ENCODE results near the gene BRAT1.
"Not testable (repeated sequence)": the region's sequence is repeated elsewhere in the genome, so short reads cannot be mapped to it uniquely, and the experiment has no call there.

The BRAT1 gene

DNA sequence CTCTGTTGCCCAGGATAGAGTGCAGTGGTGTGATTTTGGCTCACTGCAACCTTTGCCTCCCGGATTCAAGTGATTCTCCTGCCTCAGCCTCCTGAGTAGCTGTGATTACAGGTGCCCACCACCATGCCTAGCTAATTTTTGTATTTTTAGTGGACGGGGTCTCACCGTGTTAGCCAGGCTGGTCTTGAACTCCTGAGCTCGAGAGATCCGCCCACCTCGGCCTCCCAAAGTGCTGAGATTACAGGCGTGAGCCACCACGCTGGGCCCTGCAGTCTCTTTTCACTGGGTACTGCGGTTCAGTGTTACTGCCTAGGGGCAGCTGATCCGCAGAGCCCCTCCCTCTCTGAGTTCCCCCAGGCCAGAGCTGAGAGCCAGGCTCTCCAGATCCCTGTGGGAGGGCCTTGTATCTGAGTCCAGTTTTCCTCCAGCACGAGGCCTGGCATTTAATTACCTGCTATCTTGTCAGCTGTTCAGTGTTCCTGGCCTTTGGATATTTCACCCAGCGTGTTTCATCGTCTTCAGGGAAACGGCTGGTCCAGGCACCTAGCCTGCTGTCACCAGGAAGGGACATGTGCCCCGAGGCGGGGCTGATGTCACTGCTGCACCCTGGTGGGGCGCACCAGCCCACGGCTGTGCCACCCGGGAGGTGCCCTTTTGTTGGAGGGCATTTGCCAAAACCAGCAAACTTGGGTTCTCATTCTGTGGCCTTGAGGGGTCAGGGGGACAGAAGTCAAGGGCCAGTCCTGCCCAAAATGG lies 19.3 kb downstream of the BRAT1 start:
- not testable (repeated sequence) for DNase-seq

DNA sequence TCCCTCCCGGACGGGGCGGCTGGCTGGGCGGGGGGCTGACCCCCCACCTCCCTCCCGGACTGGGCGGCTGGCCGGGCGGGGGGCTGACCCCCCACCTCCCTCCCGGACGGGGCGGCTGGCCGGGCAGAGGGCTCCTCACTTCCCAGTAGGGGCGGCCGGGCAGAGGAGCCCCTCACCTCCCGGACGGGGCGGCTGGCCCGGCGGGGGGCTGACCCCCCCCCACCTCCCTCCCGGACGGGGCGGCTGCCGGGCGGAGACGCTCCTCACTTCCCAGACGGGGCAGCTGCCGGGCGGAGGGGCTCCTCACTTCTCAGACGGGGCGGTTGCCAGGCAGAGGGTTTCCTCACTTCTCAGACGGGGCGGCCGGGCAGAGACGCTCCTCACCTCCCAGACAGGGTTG lies 21.1 kb downstream of the BRAT1 start:
- not testable (repeated sequence) for DNase-seq

DNA sequence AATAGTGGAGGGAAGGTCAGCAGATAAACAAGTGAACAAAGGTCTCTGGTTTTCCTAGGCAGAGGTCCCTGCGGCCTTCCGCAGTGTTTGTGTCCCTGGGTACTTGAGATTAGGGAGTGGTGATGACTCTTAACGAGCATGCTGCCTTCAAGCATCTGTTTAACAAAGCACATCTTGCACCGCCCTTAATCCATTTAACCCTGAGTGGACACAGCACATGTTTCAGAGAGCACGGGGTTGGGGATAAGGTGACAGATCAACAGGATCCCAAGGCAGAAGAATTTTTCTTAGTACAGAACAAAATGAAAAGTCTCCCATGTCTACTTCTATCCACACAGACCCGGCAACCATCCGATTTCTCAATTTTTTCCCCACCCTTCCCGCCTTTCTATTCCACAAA lies 21.8 kb downstream of the BRAT1 start:
- not testable (repeated sequence) for DNase-seq

DNA sequence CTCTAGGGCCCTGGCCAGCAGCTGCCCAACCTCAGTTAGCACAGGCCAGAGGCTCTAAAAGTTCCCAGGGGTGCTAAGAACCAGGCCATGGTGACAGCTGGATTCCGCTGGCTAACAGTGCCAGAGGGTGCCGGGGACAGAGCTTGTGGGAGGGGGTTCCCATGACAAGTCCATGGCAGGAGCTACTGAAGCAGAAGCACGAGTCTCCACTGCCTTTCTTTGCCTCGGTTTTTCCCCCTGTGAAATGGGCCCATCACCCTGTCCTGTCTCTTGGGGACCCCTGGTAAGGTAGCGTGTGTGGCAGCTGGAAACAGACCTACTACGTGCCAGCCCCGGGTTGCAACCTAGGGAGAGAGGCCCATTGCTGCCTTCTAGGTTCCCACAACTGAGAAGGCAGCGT lies 22.5 kb downstream of the BRAT1 start:
- DNase-seq, result not testable (repeated sequence)

DNA sequence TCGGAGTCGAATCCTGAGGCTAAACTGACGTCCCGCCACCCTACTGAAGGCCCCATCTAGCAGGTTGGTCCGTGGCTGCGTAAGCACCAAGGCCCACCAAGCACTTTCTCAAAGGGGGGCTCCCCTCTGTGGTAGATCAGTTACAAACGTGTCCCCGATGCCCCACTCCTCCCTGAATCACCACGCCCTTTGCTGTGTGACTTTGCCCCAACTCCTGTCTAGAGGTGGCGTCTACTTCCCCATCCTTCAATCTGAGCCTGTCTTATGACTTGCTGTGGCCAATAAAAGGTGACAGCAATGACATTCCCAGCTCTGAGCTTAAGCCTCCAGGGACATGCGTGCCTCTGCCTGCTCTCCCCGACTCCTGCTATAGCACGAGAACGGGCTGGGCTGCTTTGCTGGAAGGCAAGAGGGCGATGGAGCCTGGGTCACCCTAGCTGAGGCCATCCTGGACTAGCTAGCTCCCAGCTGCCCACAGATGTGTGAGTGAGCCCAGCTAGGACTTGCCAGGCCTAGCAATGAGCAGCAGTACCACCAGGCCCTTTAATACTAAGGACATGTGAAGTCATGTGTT lies 23.0 kb downstream of the BRAT1 start:
- peak in 1 of 2 donors; percentile 11 for DNase-seq

DNA sequence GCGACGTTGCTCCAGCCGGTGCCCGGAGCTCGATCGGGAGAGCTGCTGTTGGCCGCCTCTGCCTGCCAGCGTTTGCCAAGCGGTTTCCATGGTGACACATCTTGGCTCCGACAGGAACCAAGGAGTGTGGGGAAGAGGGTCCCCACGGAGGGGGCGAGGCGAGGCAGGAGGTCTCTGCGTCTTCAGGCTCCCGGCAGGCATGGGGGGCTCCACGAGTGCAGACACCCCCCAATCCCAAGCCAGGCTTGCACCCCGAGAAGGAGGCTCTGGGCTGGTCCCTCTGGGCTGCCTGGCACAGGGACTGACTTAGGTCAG lies 23.6 kb downstream of the BRAT1 start:
- not testable (repeated sequence) for DNase-seq

DNA sequence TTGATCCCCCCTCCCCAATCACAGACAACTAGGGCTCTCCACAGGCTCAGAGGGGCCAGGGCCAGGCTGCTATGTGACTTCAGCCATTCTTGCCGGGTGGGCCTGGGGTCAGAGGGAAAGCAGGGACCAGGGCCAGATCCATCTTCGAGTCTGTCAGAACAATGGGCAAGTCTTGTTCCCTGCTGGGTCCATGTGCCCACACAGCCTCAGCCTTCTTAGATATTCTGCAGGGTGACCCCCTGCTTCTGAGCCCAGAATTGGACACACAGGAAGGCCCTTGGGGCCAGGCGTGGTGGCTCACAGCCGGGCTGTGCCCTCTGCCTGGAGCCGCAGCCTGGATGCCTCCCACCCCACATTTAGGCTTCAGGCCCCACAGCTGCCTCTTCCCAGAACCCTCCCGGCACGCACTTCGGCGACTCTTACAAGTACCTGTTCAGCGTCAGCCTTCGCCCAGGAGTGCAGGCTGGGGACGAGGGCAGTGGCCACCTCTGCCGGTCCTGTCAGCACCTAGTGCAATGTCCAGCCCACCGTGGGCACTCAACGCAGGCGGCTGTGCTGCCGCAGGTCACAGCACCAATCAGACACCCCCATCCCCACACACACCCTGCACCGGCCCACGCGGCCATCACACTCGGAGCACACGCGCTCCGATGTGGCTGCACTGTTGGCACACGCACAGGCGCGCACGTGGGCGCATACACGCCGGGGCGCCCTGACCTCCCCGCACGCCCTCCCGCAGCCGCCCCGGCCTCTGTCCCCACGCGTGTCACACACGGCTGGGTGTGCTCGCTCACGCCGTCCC lies 24.1 kb downstream of the BRAT1 start:
- DNase-seq, result not testable (repeated sequence)

DNA sequence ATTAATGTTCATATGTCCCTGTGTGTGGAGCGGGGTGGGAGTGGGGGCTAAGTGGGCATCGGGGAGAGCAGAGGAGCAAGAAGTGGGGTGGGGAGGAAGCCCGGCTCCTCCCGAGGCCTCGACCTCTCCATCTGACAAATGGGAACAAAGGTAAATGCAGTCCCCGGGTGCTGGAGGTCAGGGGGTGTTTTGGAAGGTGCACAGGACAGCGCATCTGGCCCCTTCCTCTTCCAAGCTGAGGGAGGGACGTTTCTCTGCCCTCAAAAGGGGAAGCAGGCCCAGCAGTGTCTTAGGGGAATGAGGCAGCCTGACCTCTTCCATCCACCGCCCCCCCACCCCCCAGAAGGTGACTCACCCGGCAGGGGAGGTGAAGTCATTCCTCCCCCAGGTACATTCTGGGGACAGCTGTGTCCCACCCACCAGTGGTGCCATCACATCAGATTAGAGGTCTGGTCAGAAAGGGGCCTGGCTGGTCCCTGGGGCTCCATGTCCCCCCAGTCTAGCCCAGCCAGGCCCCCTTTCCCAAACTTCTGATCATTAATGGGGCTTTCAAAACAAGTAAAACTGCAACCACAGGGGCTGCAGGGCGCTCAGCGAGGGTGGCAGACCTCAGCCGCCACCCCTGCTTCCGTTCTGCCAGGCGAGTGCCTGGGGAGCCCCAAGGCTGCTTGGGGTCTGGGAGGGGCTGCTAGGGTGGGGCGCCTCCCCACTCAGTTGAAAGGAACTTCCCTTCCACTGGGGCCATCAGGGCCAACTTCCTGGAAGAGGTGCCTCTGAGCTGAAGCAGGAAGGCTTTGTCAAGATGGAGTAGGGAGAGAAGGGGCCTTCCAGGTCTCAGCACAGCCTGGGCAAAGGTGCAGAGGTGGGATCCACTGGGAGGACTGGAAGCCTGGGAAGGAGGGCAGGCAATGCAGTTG lies 25.0 kb downstream of the BRAT1 start:
- DNase-seq, result peak; percentile 85

DNA sequence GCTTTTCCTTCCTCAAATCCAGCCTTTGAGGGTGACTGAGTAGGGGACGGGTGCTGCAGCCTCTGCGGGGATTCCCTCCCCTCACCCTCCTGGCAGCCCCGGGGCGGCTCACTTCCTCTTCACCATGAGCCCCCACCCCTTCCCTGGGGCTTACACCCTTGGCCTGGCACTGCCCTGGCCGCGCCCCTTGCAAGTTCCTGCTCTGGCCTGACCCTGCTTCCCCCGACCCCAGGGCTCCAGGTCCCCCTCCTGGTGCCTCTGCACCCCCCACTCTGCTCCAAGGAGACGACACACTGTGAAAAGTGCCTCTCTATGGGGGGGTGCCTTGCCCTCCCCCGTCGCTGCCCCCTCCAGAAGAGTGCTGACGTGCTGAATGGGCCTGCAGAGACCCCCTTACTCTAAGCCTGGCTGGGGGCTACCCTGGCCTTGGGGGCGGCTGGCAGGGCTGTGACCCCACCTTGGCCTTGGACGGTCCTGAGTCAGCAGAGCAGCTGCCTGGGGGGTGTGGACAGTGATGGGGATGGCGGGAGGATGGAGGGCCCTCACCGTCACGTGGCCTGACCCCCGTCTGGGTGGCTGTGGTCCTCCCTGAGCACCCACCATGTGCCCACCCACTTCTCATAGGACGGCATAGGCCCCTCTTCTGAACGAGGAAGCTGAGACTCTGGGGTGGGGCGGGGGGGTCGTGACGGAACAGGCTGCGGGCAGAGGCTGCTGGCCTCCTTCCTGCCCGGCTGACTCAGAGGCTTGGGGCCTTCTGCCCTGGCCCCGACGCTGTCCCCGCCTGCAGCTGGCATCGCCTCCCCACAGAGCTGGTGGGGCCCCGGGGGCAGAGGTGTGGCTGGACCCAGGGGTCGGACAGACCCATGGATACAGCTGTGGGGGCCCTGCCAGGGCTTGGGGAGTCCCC lies 25.9 kb downstream of the BRAT1 start:
- peak; percentile 65 to 90 for DNase-seq

DNA sequence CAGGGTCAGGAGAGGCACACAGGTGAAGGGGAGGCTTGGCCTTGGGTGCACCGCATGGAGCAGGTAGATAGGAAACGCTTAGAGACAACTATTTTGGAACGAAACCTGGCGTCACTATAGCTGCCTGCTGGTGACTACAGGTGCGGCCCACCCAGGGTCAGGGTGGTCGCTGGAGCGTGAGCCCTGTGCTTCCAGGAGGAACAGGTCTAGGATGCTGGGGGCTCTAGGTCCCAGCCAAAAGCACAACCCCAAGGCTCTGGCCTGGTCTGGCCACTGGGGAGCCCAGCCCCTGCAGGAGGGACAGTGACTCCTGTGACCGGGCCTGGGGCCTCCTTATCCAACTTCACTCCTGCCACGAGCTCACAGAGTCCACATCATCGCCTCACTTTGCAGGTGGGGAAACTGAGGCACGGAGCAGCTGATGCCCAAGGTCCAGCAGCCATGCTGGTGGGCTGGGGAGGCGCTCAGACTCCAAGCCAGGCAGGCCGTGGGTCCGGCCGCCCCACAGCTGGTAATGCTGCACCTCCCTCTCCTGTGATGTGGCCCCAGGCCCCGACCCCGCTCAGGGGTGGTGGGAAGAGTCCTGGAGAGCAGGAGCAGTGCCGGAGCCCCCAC lies 26.7 kb downstream of the BRAT1 start:
- no peak for DNase-seq

DNA sequence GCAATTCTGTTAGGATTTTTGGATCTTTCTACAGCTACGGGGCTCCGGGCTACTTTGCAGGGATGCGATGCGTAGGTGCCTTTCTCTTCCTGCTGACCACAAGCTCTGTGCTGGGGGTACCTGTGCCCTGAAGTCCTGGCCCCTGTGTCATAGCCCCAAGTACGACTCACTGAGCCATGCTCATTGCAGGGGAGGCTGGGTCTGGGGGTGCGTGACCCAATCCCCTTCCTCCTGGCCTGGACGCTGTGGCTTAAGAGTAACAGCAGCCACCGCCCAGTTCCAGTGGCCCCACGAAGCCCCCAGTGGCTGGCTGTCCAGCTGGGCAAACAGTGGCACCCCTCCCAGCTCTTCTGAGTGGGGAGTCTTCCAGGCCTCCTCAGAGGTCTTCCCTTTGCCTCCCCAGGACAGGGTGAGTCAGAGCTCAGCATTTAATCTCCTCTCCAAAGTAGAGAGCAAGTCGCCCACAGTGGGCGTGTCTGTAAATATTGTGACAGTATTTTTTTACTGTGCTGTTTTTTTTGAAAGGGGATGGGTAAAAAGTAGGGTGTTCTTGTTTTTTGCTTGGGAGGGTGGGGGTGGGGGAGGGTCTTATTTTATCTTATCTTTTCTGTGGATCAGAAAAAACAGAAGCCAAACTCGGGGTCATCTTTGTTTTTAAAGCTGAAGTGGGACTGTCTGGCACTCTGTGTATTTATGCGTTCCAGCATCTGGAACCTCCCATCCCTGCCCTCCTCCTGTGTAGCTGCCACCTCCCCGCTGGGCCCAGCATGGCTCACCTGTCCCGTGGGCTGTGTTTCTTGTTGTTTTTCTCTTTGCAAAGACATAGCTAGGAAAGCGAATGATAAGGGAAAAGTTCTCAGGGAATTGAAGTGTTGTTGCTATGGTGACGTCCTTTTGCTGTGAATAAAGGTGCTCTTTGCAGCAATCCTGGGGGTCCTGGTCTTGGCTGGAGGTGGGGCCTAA lies 27.5 kb downstream of the BRAT1 start:
- DNase-seq, result peak; percentile 45 to 53

DNA sequence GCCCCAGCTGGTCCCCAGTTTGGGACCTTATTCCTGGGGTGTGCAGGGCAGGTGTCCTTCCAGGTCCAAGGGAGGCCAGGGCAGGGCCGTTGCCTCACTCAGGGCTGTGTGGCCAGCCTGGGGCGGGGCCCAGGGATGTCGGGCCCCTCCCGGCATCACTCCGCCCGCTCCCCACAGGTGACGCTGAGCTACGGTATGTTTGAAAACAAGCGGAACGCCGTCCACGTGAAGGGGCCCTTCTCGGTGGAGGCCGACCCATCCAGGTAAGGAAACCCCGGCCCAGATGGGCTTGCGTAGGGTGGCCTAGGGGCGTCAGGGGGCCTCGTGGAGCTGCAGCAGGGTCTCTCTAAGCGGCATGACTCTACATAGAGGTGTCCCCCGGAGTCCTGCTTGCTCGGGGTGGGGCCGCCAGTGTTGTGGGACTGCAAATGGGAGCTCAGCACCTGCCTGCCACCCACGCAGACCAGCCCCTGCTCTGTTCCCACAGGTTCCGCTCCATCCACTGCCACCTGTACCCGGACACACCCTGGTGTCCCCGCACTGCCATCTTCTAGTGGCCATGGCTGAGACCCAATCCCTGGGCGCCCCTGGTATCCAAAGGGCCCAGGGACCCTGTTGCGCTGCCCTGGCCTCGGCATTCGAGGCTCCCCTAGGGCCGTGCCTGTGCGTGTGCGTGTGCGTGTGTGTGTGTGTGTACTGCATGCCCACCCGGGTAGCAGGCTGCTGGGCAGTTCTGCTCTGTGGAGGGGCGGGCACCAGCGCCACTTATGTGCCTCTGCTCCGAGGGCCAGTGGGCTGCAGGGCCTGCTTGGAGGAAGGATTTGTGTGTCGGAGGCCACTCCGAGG lies 28.4 kb downstream of the BRAT1 start:
- DNase-seq, result no peak

DNA sequence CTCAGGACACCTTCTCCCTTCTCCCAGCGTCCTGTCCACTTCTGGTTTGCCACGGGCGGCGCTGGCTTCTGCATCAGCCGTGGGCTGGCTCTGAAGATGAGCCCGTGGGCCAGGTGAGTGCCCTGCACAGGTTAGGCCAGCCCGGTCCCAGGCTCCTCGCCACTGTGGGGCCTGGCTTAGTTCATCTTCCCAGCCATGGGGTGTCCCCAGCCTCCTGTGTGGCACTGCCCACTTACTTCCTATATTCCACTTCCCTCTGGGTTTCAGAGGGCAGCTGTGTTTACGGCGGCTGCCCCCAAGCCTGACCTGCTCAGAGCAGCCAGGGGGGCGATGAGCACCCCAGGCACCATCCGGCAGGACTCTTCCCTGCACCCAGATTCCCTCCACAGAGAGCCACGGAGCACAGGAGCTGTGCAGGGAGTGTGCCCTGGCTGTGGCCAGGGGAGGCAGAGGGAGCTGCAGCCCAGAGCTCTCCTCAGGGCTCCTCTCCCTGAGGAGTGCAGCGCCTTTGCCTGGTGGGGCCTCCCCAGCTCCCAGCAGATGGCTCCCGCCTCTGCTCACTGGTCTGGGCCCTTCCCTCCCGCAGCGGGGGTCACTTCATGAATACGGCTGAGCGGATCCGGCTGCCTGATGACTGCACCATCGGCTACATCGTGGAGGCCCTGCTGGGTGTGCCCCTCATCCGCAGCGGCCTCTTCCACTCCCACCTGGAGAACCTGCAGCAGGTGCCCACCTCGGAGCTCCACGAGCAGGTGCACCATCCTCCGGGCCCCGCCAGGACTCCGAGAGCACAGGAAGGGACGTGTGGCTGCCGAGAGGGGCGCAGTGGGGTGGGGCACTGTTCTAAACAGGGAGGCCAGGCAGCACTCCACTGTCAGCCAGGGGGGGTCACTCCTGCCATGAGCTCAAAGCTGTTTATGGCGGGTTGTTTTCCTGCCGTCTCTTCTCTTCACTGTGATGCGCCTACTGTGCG lies 29.4 kb downstream of the BRAT1 start:
- DNase-seq, result no peak

DNA sequence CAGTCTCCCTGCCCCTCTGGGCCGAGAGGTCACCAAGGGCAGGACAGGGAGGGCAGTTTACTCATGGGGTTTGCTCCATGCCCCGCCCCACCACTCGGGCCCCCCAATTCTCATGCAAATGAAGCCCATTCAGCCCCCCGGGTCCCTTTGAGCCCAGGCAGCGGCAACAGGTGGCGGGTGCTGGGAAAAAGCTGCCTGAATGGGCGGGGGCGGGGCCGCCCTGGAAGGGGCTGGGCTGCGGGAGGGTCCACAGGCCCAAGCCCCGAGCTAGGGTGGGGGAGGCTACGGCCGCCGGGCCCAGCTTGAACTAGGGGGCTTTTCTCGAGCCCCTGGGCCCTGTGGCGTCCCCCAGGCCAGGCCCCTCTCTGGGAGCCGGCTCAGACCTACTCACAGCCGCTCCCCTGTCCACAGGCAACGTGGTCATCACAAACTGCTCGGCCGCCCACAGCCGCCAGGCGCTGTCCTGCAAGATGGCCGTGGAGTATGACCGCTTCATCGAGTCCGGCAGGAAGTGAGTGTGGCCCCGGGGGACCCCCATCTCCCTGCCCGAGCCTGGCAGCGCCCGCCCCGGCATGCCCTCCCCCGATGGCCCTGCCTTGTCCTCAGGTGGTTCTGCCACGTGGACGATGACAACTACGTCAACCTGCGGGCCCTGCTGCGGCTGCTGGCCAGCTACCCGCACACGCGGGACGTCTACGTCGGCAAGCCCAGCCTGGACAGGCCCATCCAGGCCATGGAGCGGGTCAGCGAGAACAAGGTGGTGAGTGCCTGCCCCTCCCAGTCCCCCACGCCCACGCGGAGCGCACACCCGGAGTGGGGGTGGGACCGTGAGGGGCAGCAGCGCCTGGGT lies 30.3 kb downstream of the BRAT1 start:
- DNase-seq, result no peak

DNA sequence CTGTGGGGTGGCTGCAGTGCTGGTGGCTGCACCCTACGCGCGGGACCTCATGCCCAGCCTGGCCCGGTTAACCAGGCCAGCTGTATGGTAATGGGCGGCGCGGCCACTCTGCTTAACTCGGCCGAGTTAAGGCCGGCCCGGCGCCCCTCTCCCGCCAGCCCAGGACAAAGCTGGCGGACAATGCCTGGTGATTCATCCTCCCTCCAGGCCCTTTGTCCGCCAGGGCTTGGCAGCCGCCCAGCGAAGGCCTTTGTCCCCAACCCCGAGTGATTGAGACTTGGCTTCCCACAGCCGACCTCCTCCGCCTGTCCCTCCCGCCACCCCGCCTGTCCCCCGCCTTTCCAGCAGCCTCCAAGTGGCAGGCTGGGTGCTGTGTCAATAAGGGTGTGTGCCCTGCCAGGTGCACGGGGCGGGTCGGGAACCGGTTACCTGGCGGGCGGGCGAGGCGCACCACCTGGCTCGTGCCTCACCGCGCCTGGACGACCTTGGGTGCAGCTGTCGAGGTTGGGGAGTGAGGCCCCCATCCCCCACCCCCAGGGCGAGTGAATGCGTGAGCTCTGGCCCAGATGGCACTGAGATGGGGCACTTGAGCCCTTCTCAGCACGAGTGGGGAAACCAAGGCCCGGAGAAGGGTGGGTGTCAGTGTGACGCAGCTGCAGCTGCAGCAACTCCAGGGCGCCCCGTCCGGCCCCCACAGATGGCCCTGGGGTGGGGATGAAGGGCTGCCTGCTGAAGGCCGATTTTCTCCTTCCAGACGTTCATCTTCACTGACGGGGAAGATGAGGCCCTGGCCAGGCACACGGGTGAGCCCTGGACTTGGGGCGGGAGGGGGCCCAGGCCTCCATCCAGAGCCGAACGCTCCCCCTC lies 31.1 kb downstream of the BRAT1 start:
- DNase-seq, result no peak

DNA sequence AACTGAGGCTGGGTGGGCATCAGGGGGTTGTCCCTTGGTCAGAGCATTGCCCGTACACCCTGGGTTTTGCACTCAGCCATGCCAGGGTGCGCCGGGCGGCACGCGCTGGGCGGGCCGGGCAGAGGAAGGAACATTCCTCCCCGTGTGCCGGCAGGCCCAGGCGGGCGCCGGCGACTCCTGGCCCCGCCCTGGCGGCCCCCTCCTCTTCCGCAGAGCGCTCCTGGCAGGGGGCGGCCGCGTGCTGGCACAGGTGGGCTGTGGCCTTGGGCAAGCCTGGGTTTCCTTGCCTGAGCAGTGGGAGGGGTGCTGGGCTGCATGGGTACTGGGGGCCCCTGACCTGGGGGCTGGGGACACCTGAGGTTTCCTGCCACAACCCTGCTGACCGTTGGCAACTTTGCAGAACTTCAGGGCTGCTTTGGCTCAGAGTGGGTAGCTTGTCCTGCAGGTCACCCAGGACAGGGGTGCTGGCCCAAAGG lies 31.8 kb downstream of the BRAT1 start:
- no peak for DNase-seq

Measured in CD4-positive, alpha-beta T cell treated with Interleukin-4 for 1 hour (primary cell).